ENCODE measurements around the gene ING4.
A peak's percentile ranks its signal among the peaks of the same experiment; 100 is the strongest.

ING4 gene

DNA sequence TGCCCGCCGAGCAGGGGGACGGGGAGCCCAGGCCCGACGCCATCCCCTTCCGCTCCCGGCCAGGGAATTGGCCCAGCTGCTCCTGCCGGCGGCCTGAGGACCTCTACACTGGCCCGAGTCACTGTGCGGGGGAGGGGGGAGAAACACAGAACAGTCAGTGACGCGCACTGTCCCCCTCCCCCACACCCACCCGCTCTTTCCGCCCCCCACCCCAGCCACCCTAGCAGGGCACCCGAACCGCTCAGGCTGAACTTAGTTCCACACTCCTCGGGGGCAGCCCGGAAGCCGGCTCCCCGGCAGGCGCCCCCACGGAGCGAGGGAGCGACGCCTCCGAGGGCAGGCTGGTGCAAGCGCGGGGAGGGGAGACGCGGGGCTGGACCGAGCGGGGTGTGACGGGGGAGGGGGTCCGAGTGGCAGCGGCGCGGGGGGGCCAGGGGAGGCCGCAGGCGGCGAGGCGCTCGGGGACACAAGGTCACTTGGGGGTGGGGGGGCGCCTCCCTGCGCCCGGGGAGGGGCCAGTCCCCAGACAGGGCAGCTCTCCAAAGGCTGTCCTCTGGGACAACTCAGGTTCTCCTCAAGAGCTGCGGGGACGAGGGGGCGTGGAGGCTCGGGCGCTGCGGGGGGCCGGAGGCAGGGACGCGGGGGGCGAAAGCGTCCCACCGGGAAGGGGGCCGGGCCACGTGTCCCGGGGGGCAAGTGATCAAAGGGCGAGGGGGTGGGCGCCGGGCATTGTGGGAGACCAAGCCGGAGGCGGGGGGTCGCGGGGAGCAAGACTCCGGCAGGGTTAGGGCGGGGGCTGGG, 56.4 kb downstream of the ING4 start:
- DNase-seq (ENCODE audit: low spot score), result peak; percentile 59

GRCh38 chr12:6605421-6606330, 57.2 kb downstream of the ING4 start:
- DNase-seq (ENCODE audit: low spot score), result no peak

DNA sequence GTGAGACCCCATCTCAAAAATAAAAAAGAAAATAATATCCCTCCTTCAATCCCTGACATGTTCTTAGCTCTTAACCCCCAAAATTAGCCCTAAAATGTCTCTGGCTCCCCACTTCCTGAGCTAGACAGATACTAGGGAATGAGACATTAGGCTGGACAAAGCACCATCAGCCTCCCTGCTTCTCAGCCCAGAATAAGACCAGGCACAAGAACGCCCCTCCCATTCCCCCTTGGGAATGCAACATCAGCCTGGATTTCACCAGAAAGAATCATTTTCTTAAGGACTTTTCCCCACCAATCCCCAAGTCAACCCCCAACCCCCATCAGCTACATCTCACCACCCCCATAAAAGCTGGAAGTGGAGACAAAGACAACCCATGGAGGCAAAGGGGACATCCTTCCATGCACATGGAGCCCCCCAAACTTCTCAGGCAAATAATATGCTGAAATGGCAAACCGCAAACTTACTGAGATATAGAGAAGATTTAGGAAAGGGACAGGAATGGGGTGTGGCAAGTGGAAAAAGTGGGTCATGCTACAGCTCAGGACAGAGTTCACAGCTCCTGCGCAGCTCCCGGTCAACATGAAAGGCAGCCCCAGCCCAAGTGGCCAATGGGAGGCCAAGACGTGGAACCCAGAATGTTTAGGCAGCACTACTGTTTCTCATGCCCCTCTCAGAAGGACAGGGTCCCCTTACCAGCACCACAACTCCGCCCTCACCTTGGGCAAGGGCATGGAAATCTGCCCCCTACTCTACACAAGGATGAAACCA, 58.5 kb downstream of the ING4 start:
- DNase-seq (ENCODE audit: low spot score), result no peak

- DNase-seq (ENCODE audit: low spot score), result no peak
These were observed 59.8 kb downstream of the ING4 start for GRCh38 chr12:6603095-6603567.

DNA sequence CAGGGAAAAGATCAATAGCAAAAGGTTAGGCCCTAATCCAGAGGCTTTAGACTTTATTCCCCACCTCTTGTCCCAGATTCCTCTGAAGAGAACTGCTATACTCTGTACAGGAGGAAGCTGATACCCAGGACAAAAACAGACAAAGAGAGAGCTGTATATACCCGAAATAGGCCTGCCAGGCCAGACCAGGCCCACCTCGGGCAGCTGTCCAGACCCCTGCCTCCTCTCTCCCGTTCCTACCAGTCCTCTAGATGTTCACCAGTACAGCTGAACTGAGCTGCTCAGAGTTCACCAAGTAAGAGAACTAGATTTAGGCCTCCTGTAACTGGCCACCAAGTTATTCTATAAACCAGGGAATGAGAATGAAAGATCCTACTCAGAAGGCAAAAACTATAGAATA, 60.4 kb downstream of the ING4 start:
- no peak for DNase-seq (ENCODE audit: low spot score)
